ENCODE results near the gene PHPT1. TPM values are rescaled to one million over a fixed set of nuclear protein-coding genes. Genes with fewer than 3 reads are reported as not detected.

PHPT1 gene
- total and polyA plus RNA-seq, 2 of the 8 experiments (the other 6 are each of a cell fraction or from before 2014, with no cell fraction given) = 109 to 226 TPM

DNA sequence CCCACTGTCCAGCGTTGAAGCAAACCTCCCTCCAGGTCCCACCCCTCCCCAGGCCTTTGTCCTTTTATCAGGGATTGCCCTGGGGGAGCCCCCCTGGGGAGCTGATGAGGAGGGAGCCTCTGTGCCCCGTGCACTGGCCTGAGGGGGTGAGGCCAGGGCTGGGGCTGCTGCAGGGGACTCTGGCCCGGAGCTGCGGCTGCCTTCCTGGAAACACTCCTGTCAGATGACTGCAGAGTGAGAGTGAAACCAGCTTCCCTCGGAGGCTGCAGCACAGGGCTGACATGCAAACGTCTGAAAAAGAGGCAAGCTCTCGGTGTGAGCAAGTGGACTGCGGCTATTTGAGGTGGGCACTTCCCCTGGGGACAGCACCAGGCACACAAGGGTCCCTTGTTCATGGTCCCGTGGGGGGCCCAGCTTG lies 32.5 kb downstream of the PHPT1 start:
- no peak for FAIRE-seq
- Histone ChIP-seq H3K9me3 (ENCODE audit: insufficient read depth in 2 of 2, low read depth in 1 of 2, low read length in 1 of 2) (peaks cover 0 to 2% of the 10 kb centered on the region in 2 experiments; a peak in 1 of 4 replicates), H3K36me3 (ENCODE audit: control insufficient read depth in 2 of 4, insufficient read depth in 4 of 4, low read length in 3 of 4) (no peaks in the 10 kb centered on the region), H4K20me1 (replicated peaks in 1 of 2; ENCODE audit: control insufficient read depth in 1 of 2, insufficient read depth in 2 of 2, low read length in 2 of 2) (peaks cover 0 to 1% of the 10 kb centered on the region in 2 experiments), H3K4me1 (replicated peaks in 1 of 4; ENCODE audit: control insufficient read depth in 3 of 4, insufficient read depth in 4 of 4, low read length in 3 of 4) (no peaks in the 10 kb centered on the region; a peak in 2 of 7 replicates), H3K18ac (ENCODE audit: extremely low read depth, low read length) (no peak overlapping the region), H3K23me2 (ENCODE audit: low read depth, low read length) (peaks cover under 1% of the 10 kb centered on the region; the same call in 1 of the 2 replicates), H2BK120ac (replicated peaks; ENCODE audit: low read depth, low read length) (no peak overlapping the region), H3K9ac (replicated peaks in 1 of 4; ENCODE audit: extremely low read depth in 1 of 4, low read depth in 3 of 4, low read length in 3 of 4) (no peak overlapping the region), H3K4me3 (ENCODE audit: extremely low read depth in 1 of 4, insufficient read depth in 2 of 4, low read depth in 3 of 4, low read length in 4 of 4) (no peak overlapping the region), H2BK12ac (ENCODE audit: low read depth, low read length) (no peak overlapping the region), H3K79me1 (ENCODE audit: low read depth, low read length) (no peaks in the 10 kb centered on the region), H3K23ac (ENCODE audit: insufficient read length) (no peak overlapping the region), H3K4me2 (ENCODE audit: insufficient read depth in 1 of 2, low read depth in 2 of 2, low read length in 2 of 2) (no peak overlapping the region), H4K5ac (ENCODE audit: insufficient read length, low read depth, low read length) (no peak overlapping the region), H3K79me2 (ENCODE audit: control insufficient read depth in 1 of 2, insufficient read depth in 2 of 2, low read length in 2 of 2) (peaks cover 0 to under 1% of the 10 kb centered on the region in 2 experiments; a peak in 2 of 4 replicates), H4K8ac (ENCODE audit: extremely low read depth, insufficient read depth, low read length) (no peak overlapping the region), H2BK15ac (ENCODE audit: low read length) (no peak overlapping the region), H2BK5ac (ENCODE audit: low read depth, low read length) (peak overlapping the region; percentile 9; the same call in 1 of the 2 replicates), H3K27me3 (replicated peaks in 1 of 4; ENCODE audit: control insufficient read depth in 3 of 4, extremely low read depth in 1 of 4, insufficient read depth in 3 of 4, low read length in 3 of 4) (no peaks in the 10 kb centered on the region), H3K56ac (replicated peaks; ENCODE audit: insufficient read length, low read depth, low read length) (no peak overlapping the region), H4K91ac (replicated peaks; ENCODE audit: insufficient read length, low read length) (no peak overlapping the region), H2AK5ac (ENCODE audit: low read depth, low read length) (no peak overlapping the region), H3K4ac (replicated peaks; ENCODE audit: insufficient read length, low read depth, low read length) (no peak overlapping the region), H3K14ac (ENCODE audit: insufficient read length) (no peak overlapping the region), H2BK20ac (ENCODE audit: low read length) (no peak overlapping the region), H2AFZ (ENCODE audit: low read length) (no peak overlapping the region), H3K27ac (ENCODE audit: low read depth, low read length) (no peak overlapping the region)
- DNase-seq (ENCODE audit: low read depth in 1 of 2, low spot score in 2 of 2) = no peak
- WGBS, 2 experiments (ENCODE audit: extremely low coverage in 1 of 2, insufficient coverage in 1 of 2, insufficient read length in 1 of 2, insufficient replicate concordance in 2 of 2, low coverage in 1 of 2, low lambda C conversion rate in 2 of 2, missing lambda C conversion rate in 1 of 2) = 69% methylated on average over 8 of the region's 9 CpGs; no CpG with 5 or more reads in 1 of the 2 experiments
- ChIA-PET POLR2A (ENCODE audit: partially characterized antibody) (interaction anchor here (0.5 to 2.6 kb wide), 9 partner anchors 8 to 480 kb away, joined by 3 to 16 read pairs (median 4); partner anchors contain the start of gene EDF1), CTCF (ENCODE audit: partially characterized antibody) (interaction anchor here (0.9 to 1.8 kb wide), 4 partner anchors 9 to 21 kb away, joined by 3 to 6 read pairs (median 4); no protein-coding TSS in a partner anchor)
- no peak for TF ChIP-seq CBX8 (IDR thresholded peaks at IDR 0.05; ENCODE audit: borderline replicate concordance, low read depth, low read length)
- TF ChIP-seq PHF8 (conservative IDR thresholded peaks at IDR 0.05; ENCODE audit: low read depth, low read length) = no peak
- TF ChIP-seq JUND (IDR thresholded peaks at IDR 0.05; ENCODE audit: low read length) = no peak
- no peak for TF ChIP-seq SP4 (IDR thresholded peaks at IDR 0.05; ENCODE audit: low read length)
- TF ChIP-seq HDAC2 (IDR thresholded peaks at IDR 0.05; ENCODE audit: borderline replicate concordance in 1 of 2, low read depth in 2 of 2, low read length in 2 of 2) = no peak
- TF ChIP-seq TAF1 (IDR thresholded peaks at IDR 0.05; ENCODE audit: low read depth, low read length) = no peak
- no peak for TF ChIP-seq EP300 (IDR thresholded peaks at IDR 0.05; ENCODE audit: borderline replicate concordance in 1 of 2, low read depth in 2 of 2, low read length in 2 of 2)
- no peak for TF ChIP-seq ZNF274 (IDR thresholded peaks at IDR 0.05; ENCODE audit: borderline replicate concordance, extremely low read depth, low read length)
- TF ChIP-seq CTBP2 (IDR thresholded peaks at IDR 0.05; ENCODE audit: borderline replicate concordance, insufficient read depth, insufficient read length, low read length) = no peak
- TF ChIP-seq, protein P1, sequence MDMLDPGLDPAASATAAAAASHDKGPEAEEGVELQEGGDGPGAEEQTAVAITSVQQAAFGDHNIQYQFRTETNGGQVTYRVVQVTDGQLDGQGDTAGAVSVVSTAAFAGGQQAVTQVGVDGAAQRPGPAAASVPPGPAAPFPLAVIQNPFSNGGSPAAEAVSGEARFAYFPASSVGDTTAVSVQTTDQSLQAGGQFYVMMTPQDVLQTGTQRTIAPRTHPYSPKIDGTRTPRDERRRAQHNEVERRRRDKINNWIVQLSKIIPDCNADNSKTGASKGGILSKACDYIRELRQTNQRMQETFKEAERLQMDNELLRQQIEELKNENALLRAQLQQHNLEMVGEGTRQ (IDR thresholded peaks at IDR 0.05; ENCODE audit: low read length) = no peak
- no peak for TF ChIP-seq HDAC6 (IDR thresholded peaks at IDR 0.05; ENCODE audit: low read depth, low read length)
- TF ChIP-seq TBP (IDR thresholded peaks at IDR 0.05; ENCODE audit: low read depth, low read length) = no peak
